ENCODE results near the gene ELMOD3.
A peak's percentile ranks its signal among the peaks of the same experiment; 100 is the strongest.

The ELMOD3 gene

DNA sequence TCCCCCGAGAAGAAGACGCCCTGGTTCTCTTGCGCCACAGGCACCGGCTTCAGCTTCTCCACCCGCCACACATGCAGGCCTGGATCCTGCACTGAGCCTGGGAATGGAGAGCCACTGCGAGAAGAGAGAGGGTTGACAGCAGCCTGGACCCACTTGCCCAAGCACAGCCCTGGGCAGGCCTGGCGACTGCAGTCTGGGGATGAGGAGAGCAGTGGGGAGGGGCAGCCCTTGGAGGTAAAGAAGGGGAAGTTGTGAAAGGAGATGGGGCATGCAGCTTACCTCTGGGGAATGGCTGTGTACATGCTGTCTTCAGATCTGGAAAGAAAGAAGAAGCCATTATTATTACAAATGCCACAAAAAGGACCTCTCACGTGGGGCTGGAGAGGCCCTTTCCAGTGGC is 47.3 kb downstream of the ELMOD3 start:
- ChIA-PET CTCF (interaction anchor here (0.7 kb wide), 1 partner anchor 10 kb away, joined by 3 read pairs; no protein-coding TSS in a partner anchor), POLR2A (no interaction called here)
- no peak for DNase-seq (ENCODE audit: extremely low spot score)
- TF ChIP-seq, protein P1, sequence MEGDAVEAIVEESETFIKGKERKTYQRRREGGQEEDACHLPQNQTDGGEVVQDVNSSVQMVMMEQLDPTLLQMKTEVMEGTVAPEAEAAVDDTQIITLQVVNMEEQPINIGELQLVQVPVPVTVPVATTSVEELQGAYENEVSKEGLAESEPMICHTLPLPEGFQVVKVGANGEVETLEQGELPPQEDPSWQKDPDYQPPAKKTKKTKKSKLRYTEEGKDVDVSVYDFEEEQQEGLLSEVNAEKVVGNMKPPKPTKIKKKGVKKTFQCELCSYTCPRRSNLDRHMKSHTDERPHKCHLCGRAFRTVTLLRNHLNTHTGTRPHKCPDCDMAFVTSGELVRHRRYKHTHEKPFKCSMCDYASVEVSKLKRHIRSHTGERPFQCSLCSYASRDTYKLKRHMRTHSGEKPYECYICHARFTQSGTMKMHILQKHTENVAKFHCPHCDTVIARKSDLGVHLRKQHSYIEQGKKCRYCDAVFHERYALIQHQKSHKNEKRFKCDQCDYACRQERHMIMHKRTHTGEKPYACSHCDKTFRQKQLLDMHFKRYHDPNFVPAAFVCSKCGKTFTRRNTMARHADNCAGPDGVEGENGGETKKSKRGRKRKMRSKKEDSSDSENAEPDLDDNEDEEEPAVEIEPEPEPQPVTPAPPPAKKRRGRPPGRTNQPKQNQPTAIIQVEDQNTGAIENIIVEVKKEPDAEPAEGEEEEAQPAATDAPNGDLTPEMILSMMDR (IDR thresholded peaks at IDR 0.05; ENCODE audit: control extremely low read depth, extremely low read depth, low read depth, missing control alignments): no peak

DNA sequence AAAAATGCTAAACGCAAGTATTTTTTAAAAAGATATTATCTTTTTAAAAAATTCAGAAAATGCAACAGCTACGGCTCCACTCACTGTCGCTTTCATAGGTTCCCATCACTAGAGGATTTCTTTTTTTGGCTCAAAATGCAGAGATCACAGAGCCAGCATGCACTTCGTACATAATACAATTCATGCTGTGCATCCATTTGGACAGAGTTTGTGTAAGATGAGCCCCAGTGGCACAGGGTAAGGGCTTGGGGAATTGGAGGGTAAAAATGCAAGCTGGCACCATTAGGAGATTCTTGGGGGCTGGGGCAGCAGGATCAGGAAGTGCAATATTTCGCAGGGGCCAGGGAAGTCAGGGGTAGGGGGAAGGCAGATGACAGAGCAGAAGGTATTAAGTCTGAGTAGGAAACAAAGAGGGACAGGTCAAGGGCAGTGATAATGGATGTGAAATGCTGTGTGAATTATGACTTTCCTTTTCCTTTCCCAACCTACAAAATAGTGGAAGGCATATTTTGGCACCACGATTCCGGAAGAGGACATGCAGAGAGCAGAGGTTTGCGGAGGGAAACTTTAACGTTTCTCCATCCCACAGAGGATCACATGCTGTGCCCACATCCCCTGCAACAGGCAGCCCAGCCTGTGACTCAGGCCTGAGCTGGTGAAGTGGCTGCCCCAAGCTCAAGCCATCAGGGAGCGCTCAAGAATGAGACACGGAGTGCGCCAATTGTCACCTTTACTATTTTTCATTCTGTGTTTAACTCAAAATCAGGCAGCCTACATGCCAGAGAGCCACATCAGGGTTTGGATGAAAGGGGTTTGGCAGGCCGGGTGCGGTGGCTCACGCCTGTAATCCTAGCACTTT is 50.9 kb downstream of the ELMOD3 start:
- CTCF ChIA-PET: no interaction called here
- POLR2A ChIA-PET: no interaction called here
- peak; percentile 54 for DNase-seq (ENCODE audit: extremely low spot score)
- TF ChIP-seq, protein P1 (IDR thresholded peaks at IDR 0.05; ENCODE audit: control extremely low read depth, extremely low read depth, low read depth, missing control alignments): no peak

DNA sequence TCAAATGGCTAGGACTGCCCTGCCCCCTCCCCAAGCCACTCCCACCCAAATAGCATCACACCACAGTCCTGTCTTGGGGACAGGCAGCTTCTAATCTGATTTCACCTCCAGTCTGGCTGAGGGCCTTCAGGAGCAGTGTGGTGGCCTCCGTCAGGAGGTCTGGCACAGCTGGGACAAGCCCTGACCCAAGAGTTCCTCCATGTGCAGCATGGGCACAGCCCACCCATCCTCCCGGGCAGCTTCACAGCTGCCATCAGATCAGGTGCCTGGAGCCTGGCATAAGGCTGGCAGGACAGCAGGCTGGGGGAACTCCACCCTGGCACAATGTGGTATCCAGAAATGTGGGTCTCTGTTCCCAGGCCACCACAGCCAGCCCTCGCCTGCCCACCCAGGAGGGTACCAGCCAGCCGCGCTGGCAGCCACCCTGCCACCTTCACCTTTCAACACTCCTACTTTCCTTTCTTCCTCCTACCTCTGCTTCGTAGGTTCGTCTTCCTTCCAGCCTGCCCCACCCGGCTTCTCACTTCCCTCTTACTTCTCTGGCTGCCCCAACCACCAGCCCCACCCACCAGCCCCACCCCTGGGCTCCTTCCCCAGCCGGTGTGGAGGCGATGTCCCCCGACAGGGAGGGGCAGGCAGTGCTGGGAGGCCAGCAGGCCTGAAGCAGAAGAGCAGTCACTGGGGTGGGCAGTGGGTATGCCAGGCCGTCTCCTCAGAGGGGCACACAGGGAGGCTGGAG is 55.4 kb downstream of the ELMOD3 start, which contains the start of gene CAPG:
TSS of gene CAPG (minus strand) at position 522 of the 739 bp plus-strand sequence. CDS start 8,221 bp downstream, outside the sequence.
- POLR2A ChIA-PET: no interaction called here
- CTCF ChIA-PET: no interaction called here
- TF ChIP-seq, protein P1 (IDR thresholded peaks at IDR 0.05; ENCODE audit: control extremely low read depth, extremely low read depth, low read depth, missing control alignments): no peak
- peak; percentile 86 for DNase-seq (ENCODE audit: extremely low spot score)

DNA sequence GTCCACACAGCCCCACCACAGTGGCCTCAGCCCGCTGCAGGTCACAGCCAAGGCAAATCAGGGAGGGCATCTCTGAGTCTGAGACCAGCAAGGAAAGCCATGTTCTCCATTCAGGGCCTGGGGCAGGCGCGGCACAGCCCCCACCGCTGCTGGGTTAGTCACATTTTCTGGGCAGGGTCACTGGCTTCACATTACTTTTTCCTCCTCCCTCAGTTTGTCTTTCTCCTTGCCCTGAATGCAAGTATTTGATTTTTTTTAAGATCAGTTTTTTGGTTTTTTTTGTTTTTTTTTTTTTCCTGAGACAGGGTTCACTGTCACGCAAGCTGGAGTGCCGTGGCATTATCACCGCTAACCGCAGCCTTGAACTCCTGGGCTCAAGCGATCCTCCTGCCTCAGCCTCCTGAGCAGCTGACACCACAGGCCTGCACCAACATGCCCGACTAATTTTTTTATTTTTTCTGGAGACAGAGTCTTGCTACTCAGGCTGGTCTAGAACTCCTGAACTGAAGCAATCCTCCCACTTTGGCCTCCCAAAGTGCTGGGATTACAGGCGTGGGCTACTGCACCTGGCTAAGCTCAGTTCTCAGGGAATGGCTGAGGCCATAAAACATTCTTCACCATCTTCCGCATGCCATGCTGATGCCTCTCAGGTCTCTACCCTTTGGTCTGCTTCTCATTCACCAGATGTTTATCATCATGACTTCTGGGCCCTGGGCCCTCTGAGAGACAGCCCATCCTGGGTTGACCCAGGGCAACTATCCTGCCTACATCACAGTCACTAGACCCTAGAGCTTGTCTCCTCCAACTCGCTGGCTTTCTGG is 56.2 kb downstream of the ELMOD3 start:
- POLR2A ChIA-PET: no interaction called here
- TF ChIP-seq, protein P1 (IDR thresholded peaks at IDR 0.05; ENCODE audit: control extremely low read depth, extremely low read depth, low read depth, missing control alignments): no peak
- no peak for DNase-seq (ENCODE audit: extremely low spot score)
- CTCF ChIA-PET: no interaction called here

DNA sequence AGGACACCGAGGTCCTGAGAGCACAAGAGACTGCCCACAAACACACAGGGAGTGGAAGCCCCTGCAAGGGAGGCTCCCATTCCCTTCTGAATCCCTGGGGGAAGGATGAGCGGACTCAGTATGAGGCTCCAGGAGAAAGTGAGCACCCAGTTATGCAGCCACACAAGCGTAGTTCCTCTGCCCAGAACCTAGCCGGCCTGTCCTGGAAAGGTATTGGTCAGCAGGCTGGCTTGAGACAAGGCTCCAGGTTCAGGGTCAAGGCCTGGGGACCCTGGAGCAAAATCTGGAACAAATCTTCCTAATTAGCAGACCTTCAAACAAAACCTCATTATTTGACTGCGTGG is 56.8 kb downstream of the ELMOD3 start:
- TF ChIP-seq, protein P1 (IDR thresholded peaks at IDR 0.05; ENCODE audit: control extremely low read depth, extremely low read depth, low read depth, missing control alignments): no peak
- DNase-seq (ENCODE audit: extremely low spot score): no peak
- POLR2A ChIA-PET: interaction anchor here (0.7 kb wide), 1 partner anchor 126 kb away, joined by 3 read pairs; no protein-coding TSS in a partner anchor
- CTCF ChIA-PET: no interaction called here

Measured in GM10248 (cell line).